Measurements from ENCODE around the gene NRIP3.

DNA sequence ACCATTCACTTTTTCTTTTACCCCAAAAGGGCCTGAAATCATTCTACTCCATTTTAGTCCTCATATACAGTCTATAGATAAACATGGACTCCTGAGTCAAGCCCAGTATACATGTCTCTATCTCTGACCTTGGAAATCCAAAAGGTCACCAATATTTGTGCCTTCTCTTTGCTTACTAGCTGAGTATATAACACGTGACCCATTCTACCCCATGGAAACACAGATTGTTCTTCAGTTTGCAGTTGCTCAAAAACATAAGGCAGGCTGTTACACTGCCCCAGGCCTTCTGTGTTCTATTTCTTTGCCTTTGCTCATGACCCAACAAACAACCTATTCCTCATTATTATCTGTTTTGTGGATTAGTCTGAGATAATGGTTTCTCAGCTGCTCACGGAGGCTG lies 5.8 kb downstream of the NRIP3 start:
- TF ChIP-seq EZH2phosphoT487 (IDR thresholded peaks at IDR 0.05; ENCODE audit: borderline replicate concordance, low read depth, low read length) (no peak), CTCF (conservative IDR thresholded peaks at IDR 0.05; ENCODE audit: low read length) (no peak)
